COLO668 (cell line): ENCODE data around the gene CYP2J2.
"Not testable (repeated sequence)": the region's sequence is repeated elsewhere in the genome, so short reads cannot be mapped to it uniquely, and the experiment has no call there.

Source experiments
- DNase-seq: peaks from one replicate; lab custom pipeline; 2025; ENCODE audit not compliant: unreplicated experiment; lab: John Stamatoyannopoulos, UW

The CYP2J2 gene

GRCh38 chr1:59926381-59927123, at the start of gene CYP2J2:
Gene CYP2J2 (minus strand): TSS chr1:59926773. CDS start chr1:59926746, 27 bp downstream.
- peak; percentile 84 for DNase-seq

- DNase-seq = no peak
These were observed 47.1 kb upstream of the CYP2J2 start for GRCh38 chr1:59973719-59974118.

GRCh38 chr1:59972216-59972927, 45.8 kb upstream of the CYP2J2 start:
- DNase-seq = no peak

- DNase-seq = peak; percentile 83
These were observed 44.9 kb upstream of the CYP2J2 start for GRCh38 chr1:59971464-59971911.

- not testable (repeated sequence) for DNase-seq
These were observed 43.1 kb upstream of the CYP2J2 start for GRCh38 chr1:59969542-59970175.

GRCh38 chr1:59968746-59969145, 42.2 kb upstream of the CYP2J2 start:
- not testable (repeated sequence) for DNase-seq

GRCh38 chr1:59967780-59968179, 41.2 kb upstream of the CYP2J2 start:
- no peak for DNase-seq

GRCh38 chr1:59967141-59967697, 40.6 kb upstream of the CYP2J2 start:
- no peak for DNase-seq

GRCh38 chr1:59952065-59952464, 25.5 kb upstream of the CYP2J2 start:
- no peak for DNase-seq

- no peak for DNase-seq
These were observed 23.1 kb upstream of the CYP2J2 start for GRCh38 chr1:59949648-59950047.

GRCh38 chr1:59948990-59949389, 22.4 kb upstream of the CYP2J2 start:
- no peak for DNase-seq

- DNase-seq = peak; percentile 69
These were observed 20.7 kb upstream of the CYP2J2 start for GRCh38 chr1:59947047-59947938.

- DNase-seq = no peak
These were observed 19.2 kb upstream of the CYP2J2 start for GRCh38 chr1:59945790-59946189.

GRCh38 chr1:59939393-59939792, 12.8 kb upstream of the CYP2J2 start:
- DNase-seq = no peak

- no peak for DNase-seq
These were observed 11.2 kb upstream of the CYP2J2 start for GRCh38 chr1:59937636-59938210.

- no peak for DNase-seq
These were observed 9.8 kb upstream of the CYP2J2 start for GRCh38 chr1:59936358-59936821.

GRCh38 chr1:59928996-59929395, 2.4 kb upstream of the CYP2J2 start:
- no peak for DNase-seq

GRCh38 chr1:59927213-59927612, 640 bp upstream of the CYP2J2 start:
- no peak for DNase-seq

- DNase-seq = no peak
These were observed 1.9 kb downstream of the CYP2J2 start for GRCh38 chr1:59924653-59925052.

GRCh38 chr1:59921258-59921899, 5.2 kb downstream of the CYP2J2 start:
- not testable (repeated sequence) for DNase-seq
